ENCODE data around the gene NANOGP8. TPM values are rescaled to one million over a fixed set of nuclear protein-coding genes. Genes with fewer than 3 reads are reported as not detected.

NANOGP8 gene
- total RNA-seq, 4 donors from 2014 or later: 1.2 to 9.4 (median 1.8) TPM

DNA sequence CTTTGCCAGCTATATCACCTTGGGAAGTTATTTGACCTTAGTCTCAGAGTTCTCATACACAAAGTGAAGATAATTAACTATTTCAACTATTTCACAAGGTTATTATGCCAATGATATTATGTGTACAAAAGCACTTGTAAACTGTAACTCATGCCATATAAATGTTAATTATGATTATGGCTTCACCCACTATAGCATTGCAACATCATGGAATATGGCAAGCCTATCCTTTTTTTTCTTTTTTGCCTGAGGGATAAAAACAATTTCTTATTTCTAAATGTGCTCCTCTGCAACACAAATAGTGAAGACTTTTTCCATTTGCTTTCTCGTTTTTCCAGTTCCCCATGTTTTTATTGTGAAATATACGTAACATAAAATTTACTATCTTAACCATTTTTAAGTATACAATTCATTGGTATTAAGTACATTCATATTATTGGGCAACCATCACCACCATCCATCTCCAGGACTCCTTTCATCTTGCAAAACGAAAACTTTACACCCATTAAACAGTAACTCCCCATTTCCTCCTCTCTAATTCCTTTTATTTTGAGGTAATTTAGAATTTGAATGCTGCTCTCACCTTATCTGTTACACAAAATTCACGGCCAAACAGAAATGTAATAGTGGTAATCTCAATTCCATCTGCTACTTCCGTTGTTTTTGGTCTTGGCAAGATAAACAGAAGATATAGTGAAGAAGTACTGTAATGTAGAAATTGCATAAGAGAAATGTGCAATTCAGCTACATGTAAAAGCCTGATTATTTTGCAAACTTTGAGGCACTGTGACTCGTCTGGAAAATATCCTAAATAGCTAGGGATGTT is 46.3 kb downstream of the NANOGP8 start:
- H3K4me1 ChIP-seq: no peaks in the 10 kb centered on the region
- 56 to 62% methylated on average over 6 of the region's 6 CpGs for WGBS, 2 donors

More for the DNA sequence above, 46.3 kb downstream of the NANOGP8 start:
- no peak overlapping the region for H3K4me3 ChIP-seq
- H3K27me3 ChIP-seq: no peaks in the 10 kb centered on the region
- TF ChIP-seq POLR2A (IDR thresholded peaks at IDR 0.05) (no peak), EP300 (IDR thresholded peaks at IDR 0.05) (no peak)
- TF ChIP-seq, protein P1, sequence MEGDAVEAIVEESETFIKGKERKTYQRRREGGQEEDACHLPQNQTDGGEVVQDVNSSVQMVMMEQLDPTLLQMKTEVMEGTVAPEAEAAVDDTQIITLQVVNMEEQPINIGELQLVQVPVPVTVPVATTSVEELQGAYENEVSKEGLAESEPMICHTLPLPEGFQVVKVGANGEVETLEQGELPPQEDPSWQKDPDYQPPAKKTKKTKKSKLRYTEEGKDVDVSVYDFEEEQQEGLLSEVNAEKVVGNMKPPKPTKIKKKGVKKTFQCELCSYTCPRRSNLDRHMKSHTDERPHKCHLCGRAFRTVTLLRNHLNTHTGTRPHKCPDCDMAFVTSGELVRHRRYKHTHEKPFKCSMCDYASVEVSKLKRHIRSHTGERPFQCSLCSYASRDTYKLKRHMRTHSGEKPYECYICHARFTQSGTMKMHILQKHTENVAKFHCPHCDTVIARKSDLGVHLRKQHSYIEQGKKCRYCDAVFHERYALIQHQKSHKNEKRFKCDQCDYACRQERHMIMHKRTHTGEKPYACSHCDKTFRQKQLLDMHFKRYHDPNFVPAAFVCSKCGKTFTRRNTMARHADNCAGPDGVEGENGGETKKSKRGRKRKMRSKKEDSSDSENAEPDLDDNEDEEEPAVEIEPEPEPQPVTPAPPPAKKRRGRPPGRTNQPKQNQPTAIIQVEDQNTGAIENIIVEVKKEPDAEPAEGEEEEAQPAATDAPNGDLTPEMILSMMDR (IDR thresholded peaks at IDR 0.05): no peak
- H3K9me3 ChIP-seq: no peaks in the 10 kb centered on the region
- no peak overlapping the region for H3K27ac ChIP-seq
- no peak for DNase-seq (ENCODE audit: low spot score in 2 of 2)
- no peaks in the 10 kb centered on the region for H3K36me3 ChIP-seq

Other genes starting within 250 kb of the NANOGP8 start
- 10 to 100 TPM; 18.8 to 24.9 (median 23.9) TPM for gene AQR, start 115.6 kb downstream of the NANOGP8 start, total RNA-seq
- 10 to 100 TPM; 15.0 to 23.0 (median 19.9) TPM for gene ZNF770, start 97.0 kb downstream of the NANOGP8 start, total RNA-seq

Data from tibial nerve (tissue), 4 donors.